ENCODE results near the gene ELL. TPM values are rescaled to one million over a fixed set of nuclear protein-coding genes. Genes with fewer than 3 reads are reported as not detected.

ELL gene
- total and polyA plus RNA-seq, 3 donors from 2014 or later: 48.0 to 76.1 (median 75.8) TPM

DNA sequence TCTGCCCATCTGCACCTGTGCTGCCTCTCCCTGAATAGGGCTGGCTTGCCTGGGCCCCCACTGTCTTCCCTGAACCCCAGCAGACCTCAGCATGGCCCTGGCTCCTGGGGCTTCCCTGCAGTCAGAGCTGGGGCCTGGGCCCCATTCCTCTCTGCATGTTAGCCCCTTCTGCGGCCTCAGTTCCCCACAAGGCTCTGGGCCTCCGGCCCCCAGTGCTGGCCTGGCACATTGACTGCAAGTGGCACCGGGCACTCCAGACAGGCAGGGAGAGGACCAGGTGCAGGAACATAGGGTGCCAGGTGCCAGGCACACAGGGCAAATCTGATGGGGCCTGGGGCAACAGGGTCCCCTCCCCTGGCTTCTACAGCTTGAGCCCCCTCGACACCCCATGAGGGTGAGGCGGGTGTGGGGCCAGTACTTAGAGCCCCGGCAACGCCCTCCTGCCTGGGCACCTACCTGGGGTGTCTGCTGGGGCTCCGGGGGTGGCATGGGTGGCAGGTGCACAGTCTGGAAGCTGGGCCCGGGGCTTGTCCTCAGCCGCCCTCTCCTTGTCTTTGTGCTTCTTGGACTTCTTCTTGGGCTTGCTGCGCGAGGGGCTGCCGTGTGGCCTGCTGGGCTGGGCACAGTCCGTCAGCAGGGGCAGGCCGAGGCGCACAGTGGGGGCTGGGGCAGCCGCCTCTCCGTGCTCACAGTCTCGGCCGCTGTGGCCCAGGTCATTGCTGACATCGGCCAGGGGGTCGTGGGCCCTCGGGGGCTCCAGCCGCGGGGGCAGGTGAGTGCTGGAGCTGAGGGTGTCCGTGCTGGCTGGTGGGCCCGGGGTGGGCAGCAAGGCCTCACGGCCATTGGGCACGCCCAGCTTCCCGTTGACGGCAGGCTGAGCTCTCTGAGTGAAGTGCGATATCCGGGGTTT lies 71.6 kb downstream of the ELL start:
- H3K27me3 ChIP-seq: no peaks in the 10 kb centered on the region
- H3K27ac ChIP-seq: no peak overlapping the region
- peaks cover 7% of the 10 kb centered on the region for H3K4me1 ChIP-seq
- DNase-seq: no peak
- 80 to 81% methylated on average over 18 to 30 of the region's 33 CpGs for WGBS, 2 donors
- H3K4me3 ChIP-seq: no peak overlapping the region
- H3K36me3 ChIP-seq (ENCODE audit: low read depth, missing control alignments): no peaks in the 10 kb centered on the region
- H3K9me3 ChIP-seq: no peaks in the 10 kb centered on the region
- TF ChIP-seq, protein P1, sequence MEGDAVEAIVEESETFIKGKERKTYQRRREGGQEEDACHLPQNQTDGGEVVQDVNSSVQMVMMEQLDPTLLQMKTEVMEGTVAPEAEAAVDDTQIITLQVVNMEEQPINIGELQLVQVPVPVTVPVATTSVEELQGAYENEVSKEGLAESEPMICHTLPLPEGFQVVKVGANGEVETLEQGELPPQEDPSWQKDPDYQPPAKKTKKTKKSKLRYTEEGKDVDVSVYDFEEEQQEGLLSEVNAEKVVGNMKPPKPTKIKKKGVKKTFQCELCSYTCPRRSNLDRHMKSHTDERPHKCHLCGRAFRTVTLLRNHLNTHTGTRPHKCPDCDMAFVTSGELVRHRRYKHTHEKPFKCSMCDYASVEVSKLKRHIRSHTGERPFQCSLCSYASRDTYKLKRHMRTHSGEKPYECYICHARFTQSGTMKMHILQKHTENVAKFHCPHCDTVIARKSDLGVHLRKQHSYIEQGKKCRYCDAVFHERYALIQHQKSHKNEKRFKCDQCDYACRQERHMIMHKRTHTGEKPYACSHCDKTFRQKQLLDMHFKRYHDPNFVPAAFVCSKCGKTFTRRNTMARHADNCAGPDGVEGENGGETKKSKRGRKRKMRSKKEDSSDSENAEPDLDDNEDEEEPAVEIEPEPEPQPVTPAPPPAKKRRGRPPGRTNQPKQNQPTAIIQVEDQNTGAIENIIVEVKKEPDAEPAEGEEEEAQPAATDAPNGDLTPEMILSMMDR (IDR thresholded peaks at IDR 0.05): no peak
- no peak for TF ChIP-seq POLR2A (IDR thresholded peaks at IDR 0.05)
- intact Hi-C loops (cut with DNase I; ENCODE audit: low total_unique reads): loop anchor here (10.0 kb wide), 1 partner anchor 125 kb away; the partner anchor contains the start of gene UBA52

DNA sequence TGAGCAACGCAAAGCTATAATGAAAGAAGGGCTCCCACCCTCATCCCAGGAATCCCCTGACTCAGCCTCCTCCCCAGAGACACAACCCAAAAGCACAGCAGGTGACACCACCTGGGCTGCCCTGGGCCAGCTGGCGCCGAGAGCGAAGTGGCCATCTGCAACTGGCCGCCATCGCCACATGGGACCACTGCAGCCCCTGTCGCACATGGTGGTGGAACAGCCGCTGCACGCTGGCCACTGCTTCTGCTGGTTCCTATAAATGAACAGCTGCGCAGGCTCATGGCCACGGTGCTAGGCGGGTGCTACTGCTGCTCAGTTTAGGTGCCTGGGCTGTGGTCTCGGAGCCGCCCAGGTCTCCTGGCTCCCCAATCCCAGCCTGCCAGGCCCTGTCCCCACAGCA lies 72.3 kb downstream of the ELL start:
- intact Hi-C loops (cut with DNase I; ENCODE audit: low total_unique reads): no loop called here
- no peak for DNase-seq
- no peaks in the 10 kb centered on the region for H3K36me3 ChIP-seq (ENCODE audit: low read depth, missing control alignments)
- 96 to 98% methylated on average over 5 to 14 of the region's 14 CpGs for WGBS, 2 donors
- no peaks in the 10 kb centered on the region for H3K27me3 ChIP-seq
- no peaks in the 10 kb centered on the region for H3K9me3 ChIP-seq
- no peak overlapping the region for H3K4me3 ChIP-seq
- TF ChIP-seq, protein P1 (IDR thresholded peaks at IDR 0.05): no peak
- TF ChIP-seq POLR2A (IDR thresholded peaks at IDR 0.05): no peak
- peaks cover 7% of the 10 kb centered on the region for H3K4me1 ChIP-seq
- H3K27ac ChIP-seq: no peak overlapping the region

DNA sequence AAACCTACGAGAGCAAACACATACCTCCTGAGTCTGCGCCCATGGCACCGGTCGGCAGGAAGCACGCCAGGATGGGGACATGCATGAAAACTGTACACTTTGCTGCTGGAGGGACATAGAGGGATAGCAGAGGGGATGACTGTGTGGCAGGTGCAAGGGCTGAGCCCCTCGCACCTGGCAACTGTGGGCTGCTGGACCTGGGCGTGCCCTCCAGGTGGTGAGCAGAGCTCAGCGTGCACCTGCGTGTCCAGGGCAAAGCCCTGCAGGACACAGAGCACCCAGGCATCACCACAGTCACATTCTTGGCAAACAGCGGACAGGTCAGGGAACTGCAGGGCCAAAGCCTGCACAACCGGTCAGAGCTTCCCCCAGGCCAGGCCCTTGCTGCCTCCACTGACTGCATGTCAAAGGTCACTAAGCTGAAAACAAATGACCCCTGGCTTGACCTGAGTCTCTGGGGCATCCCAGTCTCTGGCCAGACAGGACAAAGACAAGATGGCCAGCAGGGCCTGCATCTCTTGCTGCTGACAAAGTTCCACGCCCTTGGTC lies 75.0 kb downstream of the ELL start:
- Histone ChIP-seq H3K4me3 (no peak overlapping the region), H3K36me3 (ENCODE audit: low read depth, missing control alignments) (no peaks in the 10 kb centered on the region), H3K27ac (no peak overlapping the region), H3K9me3 (no peaks in the 10 kb centered on the region), H3K27me3 (no peaks in the 10 kb centered on the region), H3K4me1 (peaks cover 16% of the 10 kb centered on the region)
- DNase-seq: no peak
- TF ChIP-seq, protein P1 (IDR thresholded peaks at IDR 0.05): no peak
- no peak for TF ChIP-seq POLR2A (IDR thresholded peaks at IDR 0.05)
- intact Hi-C loops (cut with DNase I; ENCODE audit: low total_unique reads): no loop called here
- 83 to 95% methylated on average over 7 to 12 of the region's 12 CpGs for WGBS, 2 donors

DNA sequence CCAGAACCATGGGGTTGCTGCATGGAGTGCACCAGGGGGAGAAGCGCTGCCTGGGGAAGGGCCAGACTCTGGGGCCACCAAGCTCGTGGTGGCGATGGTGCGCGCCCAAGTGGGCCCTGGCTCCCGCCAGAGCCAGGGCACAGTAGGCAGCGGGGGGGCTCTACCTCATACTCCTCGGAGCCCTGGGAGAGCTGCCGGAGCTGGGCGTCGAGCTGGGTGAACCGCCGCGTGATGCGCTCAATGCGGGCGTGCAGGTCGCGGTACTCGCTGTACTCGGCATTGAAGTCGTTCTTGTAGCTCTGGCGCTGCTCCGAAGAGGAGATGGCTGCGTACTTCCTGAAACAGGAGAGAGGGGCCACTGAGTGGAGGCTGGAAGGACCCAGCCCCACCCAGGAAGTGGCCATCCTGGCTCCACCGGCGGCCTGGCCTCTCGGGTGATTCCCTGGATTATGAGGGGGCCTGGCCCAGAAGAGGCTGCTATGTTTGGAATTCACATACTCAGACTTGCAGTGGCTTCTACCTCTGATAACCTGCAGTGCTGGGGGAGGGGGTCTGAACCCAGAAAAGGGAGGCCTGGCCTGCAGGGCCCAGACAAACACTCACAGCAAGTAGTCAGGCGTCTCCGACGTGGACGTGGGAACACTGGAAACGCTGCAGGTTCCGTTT lies 75.6 kb downstream of the ELL start:
- Histone ChIP-seq H3K9me3 (no peaks in the 10 kb centered on the region), H3K36me3 (ENCODE audit: low read depth, missing control alignments) (no peaks in the 10 kb centered on the region), H3K4me3 (no peak overlapping the region), H3K4me1 (peaks cover 18% of the 10 kb centered on the region), H3K27me3 (no peaks in the 10 kb centered on the region), H3K27ac (no peak overlapping the region)
- intact Hi-C loops (cut with DNase I; ENCODE audit: low total_unique reads): no loop called here
- WGBS, 2 donors: 89% methylated on average over 31 to 34 of the region's 34 CpGs
- TF ChIP-seq POLR2A (IDR thresholded peaks at IDR 0.05): no peak
- TF ChIP-seq, protein P1 (IDR thresholded peaks at IDR 0.05): no peak
- no peak for DNase-seq

All from testis (tissue), 3 donors.